ENCODE results near the gene PAK6.
A peak's percentile ranks its signal among the peaks of the same experiment; 100 is the strongest.

Gene PAK6

DNA sequence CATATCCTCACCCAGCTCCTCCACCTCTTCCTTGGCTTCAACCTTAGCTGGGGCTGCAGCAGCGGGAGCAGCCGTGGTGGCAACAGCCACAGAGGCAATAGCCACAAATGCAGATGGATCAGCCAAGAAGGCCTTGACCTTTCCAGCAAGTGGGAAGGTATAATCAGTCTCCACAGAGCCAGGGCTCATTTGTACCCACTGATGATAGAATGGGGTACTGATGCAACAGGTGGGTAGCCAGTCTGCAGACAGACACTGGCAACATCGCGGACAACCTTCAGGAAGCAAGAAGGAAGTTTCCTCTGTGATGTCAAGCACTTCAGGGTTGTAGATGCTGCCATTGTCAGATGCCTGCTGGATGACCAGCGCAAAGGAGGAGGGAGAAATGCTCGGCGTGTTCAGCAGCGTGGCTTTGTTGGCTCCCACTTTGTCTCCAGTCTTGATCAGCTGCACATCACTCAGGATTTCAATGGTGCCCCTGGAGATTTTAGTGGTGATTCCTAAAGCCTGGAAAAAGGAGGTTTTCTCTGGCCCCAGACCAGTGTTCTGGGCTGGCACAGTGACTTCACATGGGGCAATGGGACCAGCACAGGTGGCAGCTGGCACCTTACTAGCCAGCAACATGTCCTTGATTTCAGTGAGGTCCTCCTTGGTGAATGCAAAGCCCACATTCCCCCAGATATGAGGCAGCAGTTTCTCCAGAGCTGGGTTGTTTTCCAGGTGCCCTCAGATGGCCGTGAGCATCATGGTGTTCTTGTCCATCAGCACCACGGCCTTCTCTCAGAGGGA lies 73.7 kb downstream of the PAK6 start:
- no peak for DNase-seq

DNA sequence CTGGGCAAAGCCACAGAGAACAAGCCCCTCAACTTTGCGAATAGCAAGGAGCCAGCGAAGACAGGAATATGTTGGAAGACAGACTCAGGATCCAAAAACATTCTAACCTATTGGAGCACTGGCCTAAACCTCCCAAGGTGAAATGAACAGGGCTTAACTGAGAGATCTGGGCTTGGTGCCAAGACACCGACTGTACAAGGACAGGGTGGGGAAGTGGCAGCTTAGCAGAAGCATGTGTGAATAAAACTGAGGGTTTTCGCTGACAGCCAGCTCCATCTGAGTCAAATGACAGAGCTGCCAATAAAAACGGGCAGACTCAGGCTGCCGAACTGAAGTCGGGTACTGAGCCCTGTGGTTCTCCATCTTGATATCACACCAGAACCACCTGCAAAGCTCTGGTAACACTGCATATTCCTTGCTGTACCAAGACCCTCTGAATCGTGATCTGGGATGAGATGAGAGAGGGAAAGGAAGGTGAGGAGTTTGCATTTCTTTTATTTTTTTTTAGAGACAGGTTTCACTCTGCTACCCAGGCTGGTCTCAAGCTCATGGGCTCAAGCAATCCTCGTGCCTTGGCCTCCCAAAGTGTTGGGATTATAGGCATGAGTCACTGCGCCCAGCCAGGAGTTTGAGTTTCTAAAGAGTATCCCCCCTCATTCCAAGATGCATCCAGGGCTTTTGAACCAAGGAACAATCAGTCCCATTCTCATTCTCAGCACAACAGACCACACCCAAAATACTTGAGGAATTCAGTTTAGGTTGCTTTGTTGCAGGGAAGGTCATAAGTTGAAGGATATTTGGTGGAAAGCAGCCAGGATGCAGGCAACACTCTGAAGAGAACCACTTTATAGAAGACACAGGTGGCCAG lies 74.9 kb downstream of the PAK6 start:
- DNase-seq = peak; percentile 60

DNA sequence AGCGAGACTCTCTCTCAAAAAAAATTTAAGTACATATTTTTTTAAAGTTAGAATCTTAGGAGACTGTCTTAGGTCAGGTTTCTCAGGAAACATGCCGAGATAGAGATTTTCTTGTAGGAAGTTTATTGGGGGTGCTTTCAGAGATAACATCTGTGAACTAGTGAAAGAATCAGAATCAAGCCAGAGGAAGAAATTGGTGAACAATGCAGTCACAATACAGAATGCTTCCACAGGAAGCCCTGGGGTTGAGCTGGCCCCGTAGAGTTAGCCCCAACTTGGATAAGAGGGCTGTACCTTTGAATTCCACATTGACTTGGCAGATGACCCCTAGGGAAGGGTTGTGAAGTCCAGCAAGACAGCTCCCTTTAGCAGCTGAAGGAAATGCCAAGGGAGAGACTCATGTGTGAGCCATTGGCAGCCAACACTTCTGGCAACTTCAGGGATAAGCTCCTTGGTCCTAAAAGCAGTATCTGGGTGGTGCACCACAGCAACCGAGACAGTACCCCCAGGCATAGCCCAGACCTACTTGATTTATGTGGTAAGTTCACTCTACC lies 75.9 kb downstream of the PAK6 start:
- no peak for DNase-seq

DNA sequence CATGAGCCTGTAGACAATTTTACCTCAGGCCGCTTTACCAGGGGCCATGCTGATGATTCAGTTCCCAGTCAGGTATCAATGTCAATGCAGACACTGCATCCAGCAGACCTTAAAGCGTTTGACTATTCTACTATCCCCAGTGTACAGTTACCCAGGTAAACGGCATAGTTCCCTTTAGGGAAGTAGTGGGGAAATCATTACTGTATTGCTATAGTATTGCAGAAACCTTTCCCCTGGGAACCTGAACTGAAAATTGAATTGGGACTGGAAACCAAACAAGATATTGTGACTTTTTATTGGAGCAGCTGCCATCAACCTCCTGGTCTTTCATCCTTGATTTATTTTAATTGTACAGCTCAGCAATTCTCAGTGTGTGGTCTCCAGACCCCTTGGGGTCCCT lies 78.1 kb downstream of the PAK6 start:
- no peak for DNase-seq

DNA sequence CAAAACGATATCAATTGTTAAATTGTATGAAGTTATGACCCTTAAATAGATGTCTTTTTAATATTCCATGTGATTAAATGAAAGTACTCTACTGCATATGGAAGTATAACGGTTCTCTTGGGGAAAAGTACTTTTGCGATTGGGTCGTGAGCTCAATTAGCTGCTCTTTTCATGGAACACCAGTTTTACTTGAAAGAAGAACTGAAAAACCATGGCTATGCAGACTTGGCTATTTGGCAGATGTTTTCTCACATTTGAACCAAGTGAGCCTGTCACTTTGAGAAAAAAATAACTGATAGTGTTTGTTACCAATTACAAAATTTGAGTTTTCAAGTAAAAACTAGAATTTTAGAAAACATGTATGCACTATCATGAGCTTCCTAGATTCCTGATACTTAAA lies 78.7 kb downstream of the PAK6 start:
- DNase-seq = no peak

DNA sequence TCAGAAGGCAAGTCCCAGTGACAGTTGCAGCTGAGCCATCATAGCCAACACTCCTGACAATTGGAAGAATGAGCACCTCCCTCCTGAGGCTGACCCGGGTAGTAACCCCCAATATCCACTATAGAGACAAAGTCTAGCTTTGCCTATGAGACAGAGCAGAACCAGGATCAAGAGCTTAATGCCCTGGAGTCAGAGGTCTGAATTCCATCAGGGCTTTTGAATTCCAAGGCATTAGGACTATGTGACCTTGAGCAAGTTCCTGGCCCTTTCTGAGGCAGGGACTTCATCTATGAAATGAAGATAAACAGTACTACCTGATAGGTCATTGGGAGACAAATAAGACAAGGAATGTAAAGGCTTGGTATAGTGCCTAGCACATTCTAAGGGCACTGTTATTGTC lies 81.5 kb downstream of the PAK6 start:
- DNase-seq = no peak

DNA sequence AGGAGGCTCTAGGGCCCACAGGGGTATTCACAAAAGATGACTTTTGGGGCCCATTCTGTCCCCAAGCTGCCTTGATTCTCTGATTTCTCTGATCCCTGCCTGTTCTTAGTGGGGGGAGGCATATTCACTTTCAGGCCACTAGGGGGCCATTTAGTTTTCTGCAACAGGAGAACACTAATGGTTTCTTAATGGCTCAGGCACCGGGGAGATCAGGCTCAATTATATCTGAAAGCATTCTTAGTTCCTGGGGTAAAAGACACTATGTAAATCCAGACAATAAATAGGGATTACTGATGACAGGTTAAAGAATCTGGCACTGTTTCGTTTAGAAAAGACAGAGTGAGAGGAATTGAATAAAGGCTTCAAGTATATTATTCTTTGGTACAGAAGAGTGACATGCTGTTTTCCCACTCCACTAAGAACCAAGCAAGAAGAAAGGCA lies 82.1 kb downstream of the PAK6 start:
- peak; percentile 59 for DNase-seq

DNA sequence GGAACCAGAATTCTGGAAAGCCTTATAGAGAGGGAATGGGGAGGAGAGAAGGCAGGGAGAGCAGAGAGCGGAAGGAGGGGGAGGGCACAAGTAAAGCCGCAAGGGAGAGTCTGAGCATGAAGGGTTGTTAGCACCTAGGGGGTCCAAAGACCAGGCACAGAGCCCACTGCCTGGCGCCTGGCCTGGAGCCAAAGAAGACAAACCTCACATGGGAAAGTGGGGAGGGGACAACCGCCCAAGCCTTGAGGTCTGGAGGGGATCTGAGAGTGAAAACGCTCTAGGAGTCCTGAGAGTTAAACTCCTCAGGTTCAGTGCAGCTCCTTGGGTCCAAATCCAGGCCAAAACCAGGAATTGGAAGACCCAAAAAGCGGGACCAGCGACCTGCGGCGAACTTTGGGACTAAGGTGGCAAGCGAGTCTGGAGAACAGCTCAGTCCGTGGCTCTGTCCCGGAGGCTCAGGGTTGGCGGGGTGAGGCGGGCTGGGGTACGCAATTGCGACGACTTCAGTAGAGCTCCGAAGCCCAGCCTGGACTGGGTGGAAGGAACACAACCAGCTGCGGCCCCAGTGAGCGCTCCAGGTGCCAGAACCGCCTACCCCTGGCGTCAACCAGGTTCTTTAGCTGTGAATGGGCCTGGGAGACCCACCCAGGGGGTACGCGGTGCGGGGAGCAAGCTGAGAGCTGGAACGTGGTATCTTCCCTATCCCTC lies 83.8 kb downstream of the PAK6 start:
- no peak for DNase-seq

DNA sequence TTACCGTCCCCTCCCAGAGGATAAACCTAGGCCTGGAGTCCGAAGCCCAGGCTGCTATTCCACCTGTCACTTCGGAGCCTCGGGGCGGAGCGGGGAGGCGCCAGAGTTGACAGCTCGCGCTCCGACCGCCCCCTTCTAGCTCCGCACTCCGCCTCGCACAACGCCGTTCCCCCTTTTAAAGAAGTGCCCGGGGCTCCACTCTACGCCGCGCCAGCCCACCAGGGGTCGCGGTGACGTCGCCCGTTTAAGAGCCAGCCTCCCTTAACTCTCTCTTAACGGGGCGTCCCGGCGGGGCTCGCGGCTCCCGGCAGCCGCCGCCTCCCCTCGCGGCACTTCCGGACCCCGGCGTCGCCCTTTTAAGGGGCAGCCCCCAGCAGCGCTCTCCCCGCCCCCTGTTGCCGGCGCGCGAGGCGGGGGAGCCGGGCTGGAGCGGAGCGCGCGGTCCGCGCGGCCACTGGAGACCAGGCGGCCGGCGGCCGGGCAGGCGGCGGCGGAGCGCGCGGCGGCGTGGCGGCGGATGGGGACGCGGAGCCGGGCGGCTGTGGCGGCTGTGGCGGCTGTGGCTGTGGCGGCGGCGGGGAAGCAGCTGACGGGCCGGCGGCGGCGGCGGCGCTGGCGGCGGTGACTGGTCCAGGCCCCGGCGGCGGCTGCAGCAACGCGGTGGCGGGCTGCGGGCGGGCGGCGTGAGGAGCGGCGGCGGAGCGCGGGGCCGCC lies 84.5 kb downstream of the PAK6 start, which contains the start of gene INAFM2:
TSS of gene INAFM2 (plus strand) at position 454 of the 714 bp plus-strand sequence. CDS start 364 bp downstream, outside the sequence.
- peak; percentile 92 for DNase-seq

DNA sequence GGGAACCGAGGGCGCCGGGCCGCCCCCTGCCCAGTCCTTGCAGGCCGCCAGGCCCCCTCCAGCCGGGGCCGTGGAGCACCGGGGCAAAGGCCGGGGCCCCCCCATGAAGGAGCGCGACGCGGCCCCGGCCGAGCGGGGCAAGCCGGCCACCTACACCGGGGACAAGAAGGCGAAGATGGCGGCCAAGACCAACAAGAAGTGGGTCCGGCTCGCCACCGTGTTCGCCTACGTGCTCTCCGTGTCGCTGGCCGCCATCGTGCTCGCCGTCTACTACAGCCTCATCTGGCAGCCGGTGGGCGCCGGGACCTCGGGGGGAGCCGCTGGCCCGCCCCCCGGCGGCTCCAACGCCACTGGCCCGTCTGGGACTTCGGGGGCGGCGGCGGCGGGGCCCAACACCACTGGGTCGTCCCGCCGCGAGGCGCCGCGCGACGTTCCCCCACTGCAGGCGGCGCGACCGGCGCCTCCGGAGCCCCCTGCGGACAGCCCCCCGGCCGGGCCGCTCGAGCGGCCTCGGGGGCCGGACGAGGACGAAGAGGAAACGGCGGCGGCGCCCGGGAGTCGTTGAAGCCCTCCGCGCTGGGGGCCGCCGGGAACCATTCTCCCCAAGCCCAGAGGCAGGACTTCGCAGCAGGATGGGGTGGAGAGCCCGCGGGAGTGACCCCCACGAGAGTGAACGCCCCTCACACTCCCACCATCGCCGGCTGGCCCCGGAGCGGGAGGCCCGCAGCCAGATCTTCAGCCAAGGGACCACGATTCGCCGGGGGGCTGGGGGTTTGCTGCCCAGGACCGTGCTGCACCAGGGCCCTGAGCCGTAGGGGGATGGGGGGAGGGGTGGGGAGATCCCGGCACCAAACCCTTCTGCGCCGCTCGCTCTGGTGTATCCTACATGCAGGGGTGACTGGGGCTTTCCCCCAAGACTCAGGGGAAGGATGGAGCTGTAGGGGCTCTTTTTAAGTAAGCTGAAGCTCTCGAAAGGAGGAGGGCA lies 85.4 kb downstream of the PAK6 start:
- no peak for DNase-seq

DNA sequence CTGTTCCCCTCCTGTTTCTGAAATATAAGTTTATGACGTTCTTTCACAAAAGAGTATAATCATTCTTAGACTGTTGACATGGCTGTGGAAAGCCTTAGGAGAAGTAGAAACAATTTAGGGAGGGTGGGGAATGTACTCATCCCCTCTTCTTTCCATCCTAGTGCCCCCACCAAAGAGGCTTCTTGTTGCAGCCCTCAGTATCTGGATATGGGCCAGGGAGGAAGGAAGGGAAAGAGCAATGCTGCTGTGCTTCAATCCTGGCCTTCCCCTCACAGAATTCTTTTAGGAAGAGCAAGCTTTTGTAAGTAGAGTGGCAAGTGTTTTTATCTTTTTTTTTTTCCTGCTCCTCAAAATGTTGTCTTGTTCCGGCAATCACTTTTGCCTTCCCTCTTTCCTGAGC lies 86.3 kb downstream of the PAK6 start:
- no peak for DNase-seq

DNA sequence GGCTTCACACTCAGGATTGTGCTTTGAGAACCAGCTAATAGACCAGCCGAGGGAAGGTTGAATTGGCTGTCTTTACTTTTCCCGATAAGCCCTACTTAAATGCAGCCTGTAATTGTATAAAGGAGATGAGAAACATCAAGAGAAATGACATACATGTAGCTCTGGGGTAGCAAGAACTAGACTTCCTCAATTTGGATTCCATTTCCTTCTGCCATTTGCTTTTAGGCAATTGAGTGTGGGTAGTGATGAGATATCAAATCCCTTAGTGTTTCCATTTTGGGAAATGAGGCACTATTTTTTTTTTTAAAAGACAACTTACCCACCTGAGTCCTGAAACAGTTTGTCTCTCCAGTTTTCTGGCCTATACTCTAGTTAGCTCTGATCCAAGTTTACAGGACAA lies 86.8 kb downstream of the PAK6 start:
- DNase-seq = no peak

Measured in CD4-positive, alpha-beta T cell treated with Interferon gamma for 1 hour (primary cell).